ENCODE results near the gene MARCHF5. TPM values are rescaled to one million over a fixed set of nuclear protein-coding genes. Genes with fewer than 3 reads are reported as not detected.
"Not testable (repeated sequence)": the region's sequence is repeated elsewhere in the genome, so short reads cannot be mapped to it uniquely, and the experiment has no call there.

Gene MARCHF5
- total RNA-seq, 6 donors from 2014 or later, result 8.4 to 56.5 (median 22.6) TPM

- H3K9me3 ChIP-seq, result no peaks in the 10 kb centered on the region
- peaks cover 0 to 37% (median 3%) of the 10 kb centered on the region in 4 donors for H3K36me3 ChIP-seq
- no peaks in the 10 kb centered on the region for H3K4me1 ChIP-seq
- TF ChIP-seq EP300 (IDR thresholded peaks at IDR 0.05) (no peak), POLR2AphosphoS5 (IDR thresholded peaks at IDR 0.05) (no peak), POLR2A (IDR thresholded peaks at IDR 0.05) (no peak)
- TF ChIP-seq, protein P1, sequence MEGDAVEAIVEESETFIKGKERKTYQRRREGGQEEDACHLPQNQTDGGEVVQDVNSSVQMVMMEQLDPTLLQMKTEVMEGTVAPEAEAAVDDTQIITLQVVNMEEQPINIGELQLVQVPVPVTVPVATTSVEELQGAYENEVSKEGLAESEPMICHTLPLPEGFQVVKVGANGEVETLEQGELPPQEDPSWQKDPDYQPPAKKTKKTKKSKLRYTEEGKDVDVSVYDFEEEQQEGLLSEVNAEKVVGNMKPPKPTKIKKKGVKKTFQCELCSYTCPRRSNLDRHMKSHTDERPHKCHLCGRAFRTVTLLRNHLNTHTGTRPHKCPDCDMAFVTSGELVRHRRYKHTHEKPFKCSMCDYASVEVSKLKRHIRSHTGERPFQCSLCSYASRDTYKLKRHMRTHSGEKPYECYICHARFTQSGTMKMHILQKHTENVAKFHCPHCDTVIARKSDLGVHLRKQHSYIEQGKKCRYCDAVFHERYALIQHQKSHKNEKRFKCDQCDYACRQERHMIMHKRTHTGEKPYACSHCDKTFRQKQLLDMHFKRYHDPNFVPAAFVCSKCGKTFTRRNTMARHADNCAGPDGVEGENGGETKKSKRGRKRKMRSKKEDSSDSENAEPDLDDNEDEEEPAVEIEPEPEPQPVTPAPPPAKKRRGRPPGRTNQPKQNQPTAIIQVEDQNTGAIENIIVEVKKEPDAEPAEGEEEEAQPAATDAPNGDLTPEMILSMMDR (IDR thresholded peaks at IDR 0.05), result no peak
- DNase-seq, result no peak
- no peak overlapping the region for H3K4me3 ChIP-seq
- no peaks in the 10 kb centered on the region for H3K27me3 ChIP-seq
- WGBS, 2 donors, result 97 to 100% methylated on average over 2 of the region's 2 CpGs
- ATAC-seq (ENCODE audit: low FRiP score in 2 of 2), result no peak
- H3K27ac ChIP-seq, result no peak overlapping the region
Measured at GRCh38 chr10:92342796-92343195, 51.8 kb downstream of the MARCHF5 start.

GRCh38 chr10:92345575-92345974 lies 54.6 kb downstream of the MARCHF5 start:
- H3K4me3 ChIP-seq; ATAC-seq (ENCODE audit: low FRiP score in 2 of 2); H3K9me3 ChIP-seq; H3K27me3 ChIP-seq; DNase-seq; H3K4me1 ChIP-seq; H3K27ac ChIP-seq: not testable (repeated sequence)
- 97 to 100% methylated on average over 5 of the region's 5 CpGs for WGBS, 2 donors
- peaks cover 0 to 58% (median 14%) of the 10 kb centered on the region in 4 donors for H3K36me3 ChIP-seq

DNA sequence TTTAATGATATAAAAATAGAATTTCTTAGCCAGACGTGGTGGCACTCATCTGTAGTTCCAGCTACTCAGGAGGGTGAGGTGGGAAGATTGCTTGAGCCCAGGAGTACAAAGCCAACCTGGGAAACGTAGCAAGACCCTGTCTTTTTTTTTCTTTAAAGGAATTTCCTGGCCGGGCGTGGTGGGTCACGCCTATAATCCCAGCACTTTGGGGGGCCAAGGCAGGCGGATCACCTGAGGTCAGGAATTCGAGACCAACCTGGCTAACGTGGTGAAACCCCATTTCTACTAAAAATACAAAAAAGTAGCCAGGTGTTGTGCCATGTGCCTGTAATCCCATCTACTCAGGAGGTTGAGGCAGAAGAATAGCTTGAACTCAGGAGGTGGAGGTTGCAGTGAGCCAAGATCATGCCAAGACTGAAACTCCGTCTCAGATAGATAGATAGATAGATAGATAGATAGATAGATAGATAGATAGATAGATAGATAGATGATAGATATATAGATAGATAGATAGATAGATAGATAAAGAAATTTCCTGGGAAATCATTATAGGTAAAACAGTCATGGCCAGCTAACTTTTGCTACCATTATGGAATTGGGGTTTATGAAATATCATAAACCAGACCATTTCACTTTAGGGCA lies 56.2 kb downstream of the MARCHF5 start:
- H3K27ac ChIP-seq; H3K9me3 ChIP-seq; H3K4me1 ChIP-seq; H3K27me3 ChIP-seq; H3K4me3 ChIP-seq; ATAC-seq (ENCODE audit: low FRiP score in 2 of 2); DNase-seq: not testable (repeated sequence)
- WGBS, 2 donors, result 95 to 96% methylated on average over 9 of the region's 9 CpGs
- peaks cover 0 to 53% (median 20%) of the 10 kb centered on the region in 4 donors for H3K36me3 ChIP-seq

DNA sequence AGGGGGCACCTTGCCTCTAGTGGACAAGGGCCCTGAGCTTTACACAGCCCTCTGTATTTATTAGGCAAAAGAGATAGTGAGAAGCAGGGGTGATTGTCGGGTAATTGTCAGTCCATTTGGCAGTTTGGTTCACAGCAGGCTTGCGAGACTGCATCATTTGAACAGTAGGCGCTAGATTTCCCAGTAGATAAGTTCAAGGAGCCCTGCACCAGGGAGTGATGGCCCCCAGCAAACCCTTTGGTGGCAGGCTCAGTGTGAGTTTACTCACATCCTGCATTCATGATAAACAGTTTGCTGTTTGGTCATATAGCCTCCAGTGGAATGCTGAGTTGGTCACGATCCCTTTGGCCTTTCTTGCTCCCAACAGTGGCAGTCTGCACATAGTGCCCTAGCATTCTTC lies 59.4 kb downstream of the MARCHF5 start:
- no peaks in the 10 kb centered on the region for H3K27me3 ChIP-seq
- no peak overlapping the region for H3K27ac ChIP-seq

DNA sequence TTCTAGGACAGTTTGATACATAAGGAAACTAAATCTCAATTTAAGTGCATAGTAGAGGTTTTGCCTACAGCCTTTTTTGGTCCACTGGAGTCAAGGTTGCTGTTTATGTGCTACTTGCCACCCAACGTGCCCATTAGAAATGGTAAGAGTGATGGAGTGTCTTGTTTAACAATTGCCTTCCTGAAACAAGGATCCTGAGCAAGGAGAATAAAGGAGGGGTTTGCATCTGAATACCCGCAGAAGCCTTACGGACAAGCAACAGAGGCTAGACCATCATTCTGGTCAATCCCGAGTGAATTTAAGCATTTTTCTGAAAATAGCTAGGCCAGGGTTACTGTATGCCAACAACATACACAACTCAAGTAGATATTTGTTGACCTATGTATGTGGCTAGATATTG lies 63.6 kb downstream of the MARCHF5 start:
- H3K9me3 ChIP-seq, result no peaks in the 10 kb centered on the region
- DNase-seq (no peak), ATAC-seq (ENCODE audit: low FRiP score in 2 of 2) (no peak)
- no peaks in the 10 kb centered on the region for H3K4me1 ChIP-seq
- H3K36me3 ChIP-seq, result peaks cover 0 to 19% (median 13%) of the 10 kb centered on the region in 4 donors
- no peaks in the 10 kb centered on the region for H3K27me3 ChIP-seq
- H3K4me3 ChIP-seq, result no peak overlapping the region
- TF ChIP-seq EP300 (IDR thresholded peaks at IDR 0.05) (no peak), POLR2AphosphoS5 (IDR thresholded peaks at IDR 0.05) (no peak), POLR2A (IDR thresholded peaks at IDR 0.05) (no peak)
- TF ChIP-seq, protein P1 (IDR thresholded peaks at IDR 0.05), result no peak
- WGBS, 2 donors, result 62 to 64% methylated on average over 4 of the region's 4 CpGs
- H3K27ac ChIP-seq, result no peak overlapping the region

More for the DNA sequence above, 59.4 kb downstream of the MARCHF5 start:
- H3K36me3 ChIP-seq, result peaks cover 0 to 36% (median 18%) of the 10 kb centered on the region in 4 donors
- ATAC-seq (ENCODE audit: low FRiP score in 2 of 2) (no peak), DNase-seq (no peak)
- 95 to 96% methylated on average over 4 of the region's 4 CpGs for WGBS, 2 donors
- H3K4me1 ChIP-seq, result no peaks in the 10 kb centered on the region
- H3K4me3 ChIP-seq, result no peak overlapping the region
- no peaks in the 10 kb centered on the region for H3K9me3 ChIP-seq
- TF ChIP-seq POLR2AphosphoS5 (IDR thresholded peaks at IDR 0.05), result no peak
- TF ChIP-seq, protein P1 (IDR thresholded peaks at IDR 0.05), result no peak
- TF ChIP-seq EP300 (IDR thresholded peaks at IDR 0.05), result no peak
- TF ChIP-seq POLR2A (IDR thresholded peaks at IDR 0.05), result no peak

DNA sequence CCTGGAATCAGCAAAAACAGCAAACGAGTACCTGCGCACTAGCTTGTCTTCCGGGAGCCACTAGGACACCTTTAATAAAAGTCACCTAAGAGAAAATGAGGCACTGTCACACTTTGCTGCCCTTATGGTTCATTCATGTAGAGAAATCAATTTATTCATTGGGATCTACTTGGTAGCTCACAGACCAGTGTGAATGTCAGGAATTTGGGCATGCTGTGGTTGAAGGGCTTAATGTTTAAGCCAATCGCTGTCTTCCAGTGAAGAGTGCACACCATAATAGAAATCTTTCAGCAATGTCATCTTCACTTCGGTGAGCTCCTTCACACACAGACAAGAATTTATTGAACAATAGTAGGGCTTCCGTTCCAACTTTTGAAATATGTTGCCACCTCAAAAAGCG lies 65.1 kb downstream of the MARCHF5 start:
- ATAC-seq (ENCODE audit: low FRiP score in 2 of 2) (no peak), DNase-seq (no peak)
- H3K36me3 ChIP-seq, result peaks cover 0 to 5% (median 2%) of the 10 kb centered on the region in 4 donors
- TF ChIP-seq, protein P1 (IDR thresholded peaks at IDR 0.05), result no peak
- TF ChIP-seq POLR2A (IDR thresholded peaks at IDR 0.05) (no peak), EP300 (IDR thresholded peaks at IDR 0.05) (no peak), POLR2AphosphoS5 (IDR thresholded peaks at IDR 0.05) (no peak)
- H3K4me1 ChIP-seq, result no peaks in the 10 kb centered on the region
- no peak overlapping the region for H3K4me3 ChIP-seq
- no peaks in the 10 kb centered on the region for H3K27me3 ChIP-seq
- H3K27ac ChIP-seq, result no peak overlapping the region
- no peaks in the 10 kb centered on the region for H3K9me3 ChIP-seq
- 87 to 92% methylated on average over 7 of the region's 7 CpGs for WGBS, 2 donors
